Smooth muscle cell of trachea (primary cell): ENCODE data around the gene RETREG2. TPM values are rescaled to one million over a fixed set of nuclear protein-coding genes. Genes with fewer than 3 reads are reported as not detected.

ENCODE experiments used
- total RNA-seq: library from RNA; depleted of rRNA; stranded (reverse); fragments of >200 nt; gene quantifications from 2 replicates; pipeline ENCODE4 v1.2.1, GENCODE V29; 2014

RETREG2 gene, protein sequence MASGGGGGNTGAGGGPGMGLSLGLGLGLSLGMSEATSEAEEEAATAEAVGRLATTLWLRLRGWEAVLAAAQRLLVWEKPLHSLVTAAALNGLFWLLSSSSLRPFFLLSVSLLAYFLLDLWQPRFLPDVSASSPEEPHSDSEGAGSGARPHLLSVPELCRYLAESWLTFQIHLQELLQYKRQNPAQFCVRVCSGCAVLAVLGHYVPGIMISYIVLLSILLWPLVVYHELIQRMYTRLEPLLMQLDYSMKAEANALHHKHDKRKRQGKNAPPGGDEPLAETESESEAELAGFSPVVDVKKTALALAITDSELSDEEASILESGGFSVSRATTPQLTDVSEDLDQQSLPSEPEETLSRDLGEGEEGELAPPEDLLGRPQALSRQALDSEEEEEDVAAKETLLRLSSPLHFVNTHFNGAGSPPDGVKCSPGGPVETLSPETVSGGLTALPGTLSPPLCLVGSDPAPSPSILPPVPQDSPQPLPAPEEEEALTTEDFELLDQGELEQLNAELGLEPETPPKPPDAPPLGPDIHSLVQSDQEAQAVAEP
- total RNA-seq, result 82.5 and 128 TPM in 2 replicates

DNA sequence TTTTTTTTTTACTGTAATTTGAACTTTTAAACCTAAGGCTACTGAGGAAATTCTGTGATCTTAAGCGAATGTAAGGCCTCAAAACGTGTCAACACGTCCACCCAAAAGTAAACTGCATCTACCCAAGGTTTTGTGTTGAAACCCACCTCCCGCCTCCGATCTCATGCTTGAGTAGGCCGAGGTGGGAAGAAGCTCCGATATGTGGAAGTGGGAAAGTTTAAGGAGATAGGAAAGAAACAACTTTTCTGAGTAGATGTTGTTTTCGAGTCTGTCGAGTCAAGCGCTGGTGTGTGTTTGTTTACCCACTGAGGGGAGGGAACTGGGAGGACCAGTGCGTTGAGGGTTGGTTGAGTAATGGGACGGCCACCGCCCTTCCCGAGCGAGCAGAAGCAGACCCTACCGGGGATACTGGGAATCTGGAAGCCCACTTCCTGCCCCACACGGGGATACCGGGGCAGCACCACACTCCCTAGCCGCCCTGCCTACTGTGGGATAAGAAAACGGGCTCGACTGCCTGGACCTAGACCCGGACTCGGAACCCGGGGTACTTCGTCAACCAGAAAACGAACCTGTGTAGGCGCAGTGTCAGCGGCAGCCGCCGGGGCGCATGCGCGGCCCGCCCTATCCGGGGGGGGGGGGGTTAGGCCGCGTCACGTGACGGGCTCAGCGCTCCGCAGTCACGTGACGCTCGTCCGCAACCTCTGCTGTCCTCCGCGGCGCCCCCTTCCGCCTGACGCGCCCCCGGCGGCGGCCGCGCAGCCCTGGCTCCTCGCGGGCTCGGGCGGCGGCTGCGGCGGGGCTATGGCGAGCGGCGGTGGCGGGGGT, at the start of gene RETREG2:
Gene RETREG2 (plus strand): TSS at position 724 of the 825 bp plus-strand sequence. CDS start 78 bp downstream, at position 802.

DNA sequence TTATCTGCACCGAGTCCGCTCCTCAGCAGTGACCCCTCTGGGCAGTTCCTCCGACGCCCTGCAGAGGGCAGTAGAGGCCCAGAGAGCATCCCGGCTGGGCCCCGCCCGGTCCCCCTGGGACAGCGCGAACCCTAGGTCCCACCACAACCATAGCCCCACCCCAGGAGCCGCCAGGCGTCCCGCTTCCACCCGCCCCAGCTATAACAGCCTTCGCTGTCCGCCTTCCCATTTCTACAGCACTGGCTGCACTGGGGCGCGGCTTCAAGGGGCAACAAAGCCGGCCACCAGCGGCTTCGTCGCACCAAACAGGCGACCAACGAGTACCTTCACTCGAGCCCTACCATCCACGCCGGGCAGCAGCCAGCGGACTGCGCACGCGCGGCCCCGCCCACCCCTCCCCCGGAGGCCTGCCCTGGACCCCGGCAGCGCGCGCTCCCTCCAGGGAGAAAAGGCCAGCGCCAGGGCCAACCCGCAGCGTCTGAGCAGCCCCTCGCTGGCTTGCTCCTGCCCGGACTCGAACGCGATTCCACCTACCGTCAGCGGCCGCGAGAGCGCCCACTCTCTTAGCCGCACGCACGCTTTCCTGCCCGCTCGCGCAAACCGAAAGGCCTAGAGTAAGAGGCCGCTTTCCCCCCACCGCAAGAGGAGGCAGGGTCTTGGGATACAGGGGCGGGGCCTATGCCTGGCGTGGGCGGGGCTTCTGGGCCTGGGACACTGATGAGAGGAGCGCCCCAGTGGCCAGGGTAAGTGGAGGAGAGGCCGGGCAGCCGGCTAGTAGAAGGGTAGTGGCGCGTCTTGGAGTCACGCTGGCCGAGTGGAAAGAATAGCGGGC, 17.7 kb upstream of the RETREG2 start, which contains the start of gene NHEJ1:
Gene NHEJ1 (minus strand): TSS at position 630 of the 832 bp plus-strand sequence. CDS start 2,453 bp downstream, outside the sequence.

DNA sequence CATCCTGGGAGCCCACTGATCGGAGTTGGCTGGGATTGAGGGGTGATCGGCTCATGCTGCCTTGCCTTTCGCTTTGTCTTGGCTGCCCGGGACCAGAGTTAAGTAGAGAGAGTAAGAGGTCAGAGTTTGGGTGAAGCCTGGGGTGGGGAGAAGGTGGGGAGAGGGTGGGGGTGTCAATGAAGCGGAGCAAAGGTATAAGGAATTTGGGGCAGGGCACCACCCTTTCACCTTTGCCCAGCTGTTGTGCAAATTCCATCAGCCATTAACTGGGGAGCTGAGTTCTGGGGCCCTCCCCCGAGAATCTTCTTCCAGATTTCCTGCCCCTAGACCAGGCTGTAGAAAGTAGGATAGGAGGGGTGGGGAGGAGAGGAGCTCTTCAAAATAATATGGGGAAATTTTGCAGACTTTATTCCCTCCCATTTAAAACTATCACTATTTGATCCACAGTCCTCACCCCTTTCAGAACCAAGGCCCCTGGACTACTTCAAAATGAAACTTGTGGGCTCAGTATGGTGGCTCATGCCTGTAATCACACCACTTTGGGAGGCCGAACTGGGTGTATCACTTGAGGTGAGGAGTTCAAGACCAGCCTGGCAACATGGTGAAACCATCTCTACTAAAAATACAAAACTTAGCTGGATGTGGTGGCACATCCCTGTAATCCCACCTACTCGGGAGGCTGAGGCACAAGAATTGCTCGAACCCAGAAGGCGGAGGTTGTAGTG, 8.0 kb upstream of the RETREG2 start, which contains the start of gene SLC23A3:
Gene SLC23A3 (minus strand): TSS at position 100 of the 725 bp plus-strand sequence. CDS start 45 bp downstream, at position 55.

DNA sequence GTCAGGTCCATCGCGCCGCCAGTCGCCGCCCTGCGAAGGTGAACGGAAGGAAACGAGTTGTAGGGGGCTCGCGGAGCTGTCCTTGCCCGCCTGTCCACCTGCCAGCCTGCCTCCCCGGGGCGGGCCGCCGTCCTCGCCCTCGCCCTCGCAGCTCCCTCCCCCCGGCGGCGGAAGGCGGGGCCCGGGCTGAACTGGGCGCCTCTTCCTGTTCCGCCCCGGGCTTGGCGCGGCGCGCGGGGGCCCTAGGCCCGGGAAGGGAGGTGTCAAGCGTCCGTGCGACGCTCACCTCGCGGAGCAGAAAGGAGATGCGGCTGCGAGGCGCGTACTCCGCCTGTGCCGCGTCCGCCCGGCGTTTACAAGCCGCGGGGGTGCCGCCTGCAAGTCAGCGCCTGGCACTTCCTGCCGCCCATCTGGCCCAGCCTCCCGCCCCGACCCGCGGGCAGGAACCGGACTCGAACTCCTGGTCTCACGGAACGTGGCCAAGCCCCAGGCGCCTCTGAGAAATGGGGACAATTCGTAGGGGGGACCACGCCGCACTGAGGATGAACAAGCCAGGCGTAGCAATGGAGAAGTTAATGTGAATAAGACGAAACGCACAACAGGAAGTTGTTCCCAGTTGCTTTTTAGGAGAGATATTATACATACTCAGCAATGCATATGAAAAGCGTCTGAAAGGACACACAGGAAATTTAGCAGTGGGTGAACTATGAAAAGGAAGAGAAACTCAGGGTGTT, 1.1 kb upstream of the RETREG2 start, which contains the start of gene CNPPD1:
Gene CNPPD1 (minus strand): TSS at position 108 of the 734 bp plus-strand sequence. CDS start 97 bp downstream, at position 11.

DNA sequence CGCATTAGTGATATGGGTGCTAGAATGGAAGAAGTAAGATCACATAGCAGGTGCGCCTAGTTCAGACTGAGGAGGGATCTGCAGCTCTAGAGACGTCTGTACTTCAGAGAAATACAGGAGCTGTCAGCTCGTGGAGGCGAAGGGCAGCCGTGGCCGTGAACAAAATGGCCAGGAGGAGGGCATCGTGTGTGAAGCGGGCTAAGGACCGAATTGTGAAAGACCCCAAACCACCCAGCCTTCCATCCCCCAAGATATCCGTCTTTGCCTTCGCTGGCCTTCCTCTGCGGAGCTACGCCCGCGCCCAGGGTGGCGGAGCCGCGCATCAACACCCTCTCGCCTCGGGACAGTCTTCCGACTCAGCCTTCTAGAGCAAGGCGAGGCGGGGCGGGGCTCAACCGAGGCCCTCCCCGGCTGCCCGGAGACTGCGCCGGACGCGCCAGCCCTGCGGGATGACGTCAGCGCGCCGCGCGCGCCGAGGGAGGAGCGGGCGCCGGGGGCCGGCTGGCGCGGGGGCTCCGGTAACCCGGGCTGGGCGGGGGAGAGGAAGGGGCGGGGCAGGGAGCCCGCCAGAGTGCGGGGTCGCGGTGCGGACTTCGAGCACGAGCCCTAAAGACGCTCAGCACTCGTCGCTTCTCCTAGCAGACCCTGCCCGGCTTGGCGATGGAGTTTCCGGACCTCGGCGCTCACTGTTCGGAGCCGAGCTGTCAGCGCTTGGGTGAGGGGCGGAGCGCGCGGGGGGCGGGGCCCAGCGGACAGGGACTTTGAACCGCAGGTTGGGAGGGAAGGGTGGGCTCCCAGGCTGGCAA, 28.5 kb downstream of the RETREG2 start, which contains the start of gene ZFAND2B:
Gene ZFAND2B (plus strand): TSS at position 455 of the 806 bp plus-strand sequence. CDS start 206 bp downstream, at position 661.

DNA sequence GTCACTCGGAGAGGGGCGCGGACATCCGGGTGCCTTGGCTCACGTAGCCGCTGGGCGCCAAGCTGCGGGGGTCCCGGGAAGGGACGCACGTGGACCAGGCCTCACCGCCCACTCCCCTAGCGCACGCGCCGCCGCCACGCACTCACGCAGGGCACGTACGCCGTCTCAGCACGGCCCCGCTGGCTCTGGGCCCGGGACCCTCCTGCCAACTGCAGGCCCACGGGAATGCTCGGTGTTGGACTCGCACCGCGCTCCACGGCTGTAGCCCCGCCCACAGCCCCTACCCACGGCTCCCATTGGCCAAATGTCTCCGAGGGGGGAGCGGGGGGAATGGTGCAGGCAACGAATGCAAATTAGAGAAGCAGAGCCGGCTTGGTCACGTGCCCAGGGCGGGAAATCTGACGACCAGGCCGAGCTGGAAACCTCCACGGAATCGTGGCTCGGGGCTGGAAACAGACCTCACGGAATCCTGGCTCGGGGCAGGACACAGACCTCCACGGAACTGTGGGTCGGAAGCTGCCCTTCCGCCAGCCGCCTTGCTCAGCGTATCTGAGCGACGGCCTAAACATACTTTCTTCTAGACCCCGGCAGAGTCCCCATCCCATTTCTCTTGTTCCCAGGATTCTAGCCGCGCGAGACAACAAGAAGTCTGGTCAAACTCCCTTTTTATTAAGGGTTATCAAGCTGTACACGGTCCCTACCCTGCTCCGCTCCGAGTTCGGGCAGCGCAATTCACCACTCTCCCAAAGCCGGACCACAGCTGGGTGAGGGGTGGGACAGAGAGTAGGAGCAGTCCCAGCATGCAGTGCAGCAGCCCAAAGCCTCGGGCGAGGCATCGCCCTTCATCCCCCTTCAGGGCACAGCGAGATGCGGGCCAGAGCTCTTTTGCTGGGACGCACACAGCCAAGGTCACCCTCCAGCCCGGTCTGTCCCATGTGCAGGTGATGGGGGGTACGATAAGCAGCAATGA, 40.9 kb downstream of the RETREG2 start, which contains the start of gene ABCB6:
Gene ABCB6 (minus strand): TSS at position 227 of the 970 bp plus-strand sequence. CDS start 285 bp downstream, outside the sequence.

DNA sequence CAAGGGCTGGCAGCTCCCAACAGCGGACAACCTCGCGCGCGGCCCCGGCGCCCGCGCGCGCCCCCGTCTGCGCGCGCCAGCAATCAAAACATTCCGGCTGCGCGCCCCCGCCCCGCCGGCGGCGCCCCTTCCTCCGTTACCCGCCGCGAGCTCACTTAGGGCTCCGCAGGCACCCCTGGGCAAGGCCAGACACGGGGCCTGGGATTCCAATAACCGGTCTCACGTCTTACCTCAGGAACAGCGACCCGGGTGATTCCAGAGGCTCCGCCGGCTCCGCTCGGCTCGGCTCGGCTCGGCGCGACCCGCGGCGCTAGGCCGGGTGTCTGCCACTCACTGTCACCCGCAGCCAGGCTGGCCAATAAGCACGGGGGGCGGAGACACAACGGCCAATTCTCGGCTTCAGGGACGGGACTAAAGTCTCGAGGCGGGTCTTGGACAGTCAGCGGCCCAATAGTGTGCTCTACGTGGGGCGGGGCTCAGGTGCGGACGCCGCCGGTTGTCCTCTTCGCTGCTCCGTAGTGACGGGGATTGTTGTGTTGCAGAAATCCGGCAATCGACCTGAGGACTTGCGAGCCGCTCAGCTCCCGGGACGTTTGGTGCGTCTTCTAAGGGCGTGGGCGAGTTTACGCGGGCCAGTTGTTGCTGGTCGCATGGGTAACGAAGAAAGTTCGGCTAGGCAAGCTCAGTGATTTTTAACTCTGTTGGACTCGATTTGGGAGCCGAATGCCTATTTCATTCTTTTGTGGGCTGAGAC, 51.4 kb downstream of the RETREG2 start, which contains the start of the genes ANKZF1 and ATG9A:
Gene ANKZF1 (plus strand): TSS at position 502 of the 754 bp plus-strand sequence. CDS start 452 bp downstream, outside the sequence.
Gene ATG9A (minus strand): TSS at position 332 of the 754 bp plus-strand sequence. CDS start 1,612 bp downstream, outside the sequence.

Other genes starting within 250 kb of the RETREG2 start
- under 0.01 and 0.17 TPM in 2 replicates for gene CDK5R2, start 218.6 kb upstream of the RETREG2 start, total RNA-seq
- under 0.01 TPM in 1 of 2 replicates, not detected in the other for gene FEV, start 193.1 kb upstream of the RETREG2 start, total RNA-seq
- not detected in 2 replicates for gene CRYBA2, start 184.9 kb upstream of the RETREG2 start, total RNA-seq
- gene CFAP65, start 136.8 kb upstream of the RETREG2 start, total RNA-seq, result under 0.01 TPM in 1 of 2 replicates, not detected in the other
- gene IHH, start 117.4 kb upstream of the RETREG2 start, total RNA-seq, result under 0.01 TPM in 1 of 2 replicates, not detected in the other
- 21.1 and 28.3 TPM in 2 replicates for gene NHEJ1, start 17.5 kb upstream of the RETREG2 start, total RNA-seq
- 1.2 and 2.0 TPM in 2 replicates for gene SLC23A3, start 8.2 kb upstream of the RETREG2 start, total RNA-seq
- gene CNPPD1, start 1.4 kb upstream of the RETREG2 start, total RNA-seq, result 22.5 and 35.6 TPM in 2 replicates
- 24.5 and 25.9 TPM in 2 replicates for gene ZFAND2B, start 28.5 kb downstream of the RETREG2 start, total RNA-seq
- gene ABCB6, start 40.7 kb downstream of the RETREG2 start, total RNA-seq, result 35.3 and 57.1 TPM in 2 replicates
- gene ATG9A, start 51.4 kb downstream of the RETREG2 start, total RNA-seq, result 34.9 and 49.1 TPM in 2 replicates
- gene ANKZF1, start 51.5 kb downstream of the RETREG2 start, total RNA-seq, result 25.3 and 30.3 TPM in 2 replicates
- gene GLB1L, start 67.2 kb downstream of the RETREG2 start, total RNA-seq, result 27.6 and 33.6 TPM in 2 replicates
- 33.9 and 51.2 TPM in 2 replicates for gene STK16, start 67.2 kb downstream of the RETREG2 start, total RNA-seq
- 0.17 TPM in 1 of 2 replicates, not detected in the other for gene TUBA4B, start 75.0 kb downstream of the RETREG2 start, total RNA-seq
- gene TUBA4A, start 75.6 kb downstream of the RETREG2 start, total RNA-seq, result 50.2 and 55.1 TPM in 2 replicates
- 49.0 and 136 TPM in 2 replicates for gene DNAJB2, start 101.1 kb downstream of the RETREG2 start, total RNA-seq
- 3.6 and 23.8 TPM in 2 replicates for gene PTPRN, start 131.1 kb downstream of the RETREG2 start, total RNA-seq
- not detected in 2 replicates for gene RESP18, start 154.5 kb downstream of the RETREG2 start, total RNA-seq
- 90.3 and 157 TPM in 2 replicates for gene DNPEP, start 209.6 kb downstream of the RETREG2 start, total RNA-seq
- 1.6 and 6.3 TPM in 2 replicates for gene DES, start 240.1 kb downstream of the RETREG2 start, total RNA-seq